ENCODE data around the gene LIPC.

Gene LIPC

GRCh38 chr15:58401276-58401675 is 30.5 kb upstream of the LIPC start:
- Histone ChIP-seq H3K9me3 (ENCODE audit: control insufficient read depth, insufficient read depth, low read depth, low read length) (no peaks in the 10 kb centered on the region), H3K27ac (ENCODE audit: extremely low read depth, low read depth, low read length) (no peak overlapping the region), H3K36me3 (ENCODE audit: control insufficient read depth in 2 of 2, insufficient read depth in 1 of 2, low read length in 2 of 2) (no peaks in the 10 kb centered on the region), H3K4me3 (ENCODE audit: low read depth, low read length) (no peak overlapping the region), H3K4me1 (ENCODE audit: control insufficient read depth, insufficient read depth, low read length) (no peaks in the 10 kb centered on the region)
- POLR2A ChIA-PET: no interaction called here
- no peak for TF ChIP-seq MYNN (tag by site-specific recombination; IDR thresholded peaks at IDR 0.05; ENCODE audit: borderline replicate concordance)
- no peak for TF ChIP-seq ZBTB6 (tag by site-specific recombination; IDR thresholded peaks at IDR 0.05)
- TF ChIP-seq ZNF580 (tag by site-specific recombination; IDR thresholded peaks at IDR 0.05): no peak
- TF ChIP-seq KLF7 (tag by site-specific recombination; IDR thresholded peaks at IDR 0.05; ENCODE audit: borderline replicate concordance): no peak
- no peak for TF ChIP-seq ZBTB10 (tag by site-specific recombination; IDR thresholded peaks at IDR 0.05)
- no peak for TF ChIP-seq ZFHX2 (tag by site-specific recombination; conservative IDR thresholded peaks at IDR 0.05)
- TF ChIP-seq KLF1 (tag by site-specific recombination; IDR thresholded peaks at IDR 0.05): no peak
- TF ChIP-seq ZNF629 (tag by site-specific recombination; IDR thresholded peaks at IDR 0.05): no peak
- TF ChIP-seq ZNF518A (tag by site-specific recombination; conservative IDR thresholded peaks at IDR 0.05; ENCODE audit: low read depth): no peak
- no peak for TF ChIP-seq ZNF645 (tag by site-specific recombination; IDR thresholded peaks at IDR 0.05)
- no peak for TF ChIP-seq ZNF654 (tag by site-specific recombination; IDR thresholded peaks at IDR 0.05; ENCODE audit: low read depth)
- no peak for TF ChIP-seq ZNF311 (tag by site-specific recombination; IDR thresholded peaks at IDR 0.05; ENCODE audit: borderline replicate concordance)
- TF ChIP-seq ZNF354C (tag by site-specific recombination; IDR thresholded peaks at IDR 0.05; ENCODE audit: borderline replicate concordance, low read depth): no peak
- CTCF ChIA-PET: no interaction called here

- Histone ChIP-seq H3K27ac (ENCODE audit: extremely low read depth, low read depth, low read length) (no peak overlapping the region), H3K4me1 (ENCODE audit: control insufficient read depth, insufficient read depth, low read length) (no peaks in the 10 kb centered on the region), H3K9me3 (ENCODE audit: control insufficient read depth, insufficient read depth, low read depth, low read length) (no peaks in the 10 kb centered on the region), H3K36me3 (ENCODE audit: control insufficient read depth in 2 of 2, insufficient read depth in 1 of 2, low read length in 2 of 2) (no peaks in the 10 kb centered on the region), H3K4me3 (ENCODE audit: low read depth, low read length) (no peak overlapping the region)
- ChIA-PET POLR2A (no interaction called here), CTCF (no interaction called here)
- TF ChIP-seq ZNF518A (tag by site-specific recombination; conservative IDR thresholded peaks at IDR 0.05; ENCODE audit: low read depth) (no peak), ZNF585B (tag by site-specific recombination; IDR thresholded peaks at IDR 0.05) (peak; percentile 60), ZNF292 (tag by site-specific recombination; IDR thresholded peaks at IDR 0.05; ENCODE audit: borderline replicate concordance, low read depth) (no peak), ZIC2 (tag by site-specific recombination; IDR thresholded peaks at IDR 0.05) (peak; percentile 12; the same call in 1 of the 2 replicates)
Measured at GRCh38 chr15:58401991-58402649, 29.7 kb upstream of the LIPC start.

Data from HEK293 (cell line).